ENCODE results near the gene PLAC8.
"Not testable (repeated sequence)": the region's sequence is repeated elsewhere in the genome, so short reads cannot be mapped to it uniquely, and the experiment has no call there.

Gene PLAC8

GRCh38 chr4:83083925-83084475, 30.5 kb downstream of the PLAC8 start:
- no peak overlapping the region for H3K4me3 ChIP-seq (ENCODE audit: low read depth, low read length)
- DNase-seq (ENCODE audit: low read depth), result peak; percentile 51
- no peak for TF ChIP-seq CTCF (IDR thresholded peaks at IDR 0.05; ENCODE audit: insufficient read depth, low read depth, low read length, missing control alignments)

- no peak for TF ChIP-seq CTCF (IDR thresholded peaks at IDR 0.05; ENCODE audit: insufficient read depth, low read depth, low read length, missing control alignments)
- peak; percentile 51 for DNase-seq (ENCODE audit: low read depth)
- no peak overlapping the region for H3K4me3 ChIP-seq (ENCODE audit: low read depth, low read length)
These were observed 31.8 kb downstream of the PLAC8 start for GRCh38 chr4:83082777-83083176.

GRCh38 chr4:83080561-83080960, 34.0 kb downstream of the PLAC8 start:
- TF ChIP-seq CTCF (IDR thresholded peaks at IDR 0.05; ENCODE audit: insufficient read depth, low read depth, low read length, missing control alignments), result no peak
- no peak for DNase-seq (ENCODE audit: low read depth)
- H3K4me3 ChIP-seq (ENCODE audit: low read depth, low read length), result no peak overlapping the region

- no peak for TF ChIP-seq CTCF (IDR thresholded peaks at IDR 0.05; ENCODE audit: insufficient read depth, low read depth, low read length, missing control alignments)
- H3K4me3 ChIP-seq (ENCODE audit: low read depth, low read length), result no peak overlapping the region
- no peak for DNase-seq (ENCODE audit: low read depth)
These were observed 39.0 kb downstream of the PLAC8 start for GRCh38 chr4:83075311-83076095.

- not testable (repeated sequence) for H3K4me3 ChIP-seq (ENCODE audit: low read depth, low read length)
- peak; percentile 33 for DNase-seq (ENCODE audit: low read depth)
These were observed 39.7 kb downstream of the PLAC8 start for GRCh38 chr4:83074783-83075182.

GRCh38 chr4:83074086-83074704, 40.3 kb downstream of the PLAC8 start:
- peak; percentile 69 for TF ChIP-seq CTCF (IDR thresholded peaks at IDR 0.05; ENCODE audit: insufficient read depth, low read depth, low read length, missing control alignments)
- DNase-seq (ENCODE audit: low read depth), result peak; percentile 94
- H3K4me3 ChIP-seq (ENCODE audit: low read depth, low read length), result no peak overlapping the region

GRCh38 chr4:83071116-83071515, 43.4 kb downstream of the PLAC8 start:
- no peak for DNase-seq (ENCODE audit: low read depth)
- H3K4me3 ChIP-seq (ENCODE audit: low read depth, low read length), result no peak overlapping the region
- no peak for TF ChIP-seq CTCF (IDR thresholded peaks at IDR 0.05; ENCODE audit: insufficient read depth, low read depth, low read length, missing control alignments)
